DND-41 (cell line): ENCODE data around the gene SRC.
"Not testable (repeated sequence)": the region's sequence is repeated elsewhere in the genome, so short reads cannot be mapped to it uniquely, and the experiment has no call there.

Source experiments
- ATAC-seq: fragments of 200-7000 bp; cut with Tn5 transposase; 3 replicates; pipeline ENCODE4 v1.9.1; 2021; ENCODE audit warnings: low read depth; ENCODE audit not compliant: insufficient read depth
- DNase-seq: peaks from one replicate; pipeline ENCODE4 v3.0.0-alpha.2; 2020
- H2AFZ ChIP-seq: 2 replicates; pipeline ENCODE4 v1.6.0; 2012; ENCODE audit warnings: low read depth, low read length
- H3K27ac ChIP-seq: 2 replicates; pipeline ENCODE4 v1.5.1; 2012; ENCODE audit warnings: low read length, inconsistent platforms
- H3K27me3 ChIP-seq: fragments of 200-600 bp; sonication (generic); 2 replicates; pipeline ENCODE4 v1.6.0; 2012; ENCODE audit warnings: low read length, mild to moderate bottlenecking, inconsistent platforms; ENCODE audit not compliant: insufficient read depth, poor library complexity
- H3K36me3 ChIP-seq: 2 replicates; pipeline ENCODE4 v1.5.1; 2012; ENCODE audit warnings: low read length, inconsistent platforms; ENCODE audit not compliant: insufficient read depth
- H3K4me1 ChIP-seq: 2 replicates; pipeline ENCODE4 v1.5.1; 2012; ENCODE audit warnings: mild to moderate bottlenecking, low read length; ENCODE audit not compliant: insufficient read depth
- H3K4me2 ChIP-seq: 2 replicates; pipeline ENCODE4 v1.6.0; 2012; ENCODE audit warnings: mild to moderate bottlenecking, moderate library complexity, low read length, inconsistent platforms; ENCODE audit not compliant: insufficient read depth
- H3K4me3 ChIP-seq, 2 experiments: fragments of 200-600 bp in 1 of 2; shearing (Covaris generic) in 1 of 2; 2 replicates each; pipeline ENCODE4 v1.5.1; 2012 to 2016; ENCODE audit warnings: inconsistent platforms in 2 of 2, low read length in 2 of 2, mild to moderate bottlenecking in 2 of 2, low read depth in 1 of 2, moderate library complexity in 1 of 2
- H3K79me2 ChIP-seq: 2 replicates; pipeline ENCODE4 v1.6.0; 2012; ENCODE audit warnings: low read length, inconsistent platforms; ENCODE audit not compliant: insufficient read depth
- H3K9ac ChIP-seq: 2 replicates; pipeline ENCODE4 v1.6.0; 2012; ENCODE audit warnings: low read depth, mild to moderate bottlenecking, inconsistent platforms, low read length, moderate library complexity
- H3K9me3 ChIP-seq: 2 replicates; pipeline ENCODE4 v1.5.1; 2012; ENCODE audit warnings: low read length, moderate library complexity, mild to moderate bottlenecking, inconsistent platforms; ENCODE audit not compliant: insufficient read depth, severe bottlenecking
- H4K20me1 ChIP-seq: 2 replicates; pipeline ENCODE4 v1.6.0; 2012; ENCODE audit warnings: low read length; ENCODE audit not compliant: insufficient read depth
- CTCF ChIP-seq: IDR thresholded peaks from 2 replicates; pipeline ENCODE4 v1.5.1; 2012; ENCODE audit warnings: borderline replicate concordance, low read length, moderate library complexity, mild to moderate bottlenecking; ENCODE audit not compliant: poor library complexity, severe bottlenecking; ENCODE audit errors: extremely low read depth
- EZH2 ChIP-seq: IDR thresholded peaks from 3 replicates; pipeline ENCODE4 v1.6.1; 2012; ENCODE audit warnings: borderline replicate concordance, low read depth, mild to moderate bottlenecking, moderate library complexity, low read length, inconsistent platforms; ENCODE audit not compliant: severe bottlenecking

SRC gene

DNA sequence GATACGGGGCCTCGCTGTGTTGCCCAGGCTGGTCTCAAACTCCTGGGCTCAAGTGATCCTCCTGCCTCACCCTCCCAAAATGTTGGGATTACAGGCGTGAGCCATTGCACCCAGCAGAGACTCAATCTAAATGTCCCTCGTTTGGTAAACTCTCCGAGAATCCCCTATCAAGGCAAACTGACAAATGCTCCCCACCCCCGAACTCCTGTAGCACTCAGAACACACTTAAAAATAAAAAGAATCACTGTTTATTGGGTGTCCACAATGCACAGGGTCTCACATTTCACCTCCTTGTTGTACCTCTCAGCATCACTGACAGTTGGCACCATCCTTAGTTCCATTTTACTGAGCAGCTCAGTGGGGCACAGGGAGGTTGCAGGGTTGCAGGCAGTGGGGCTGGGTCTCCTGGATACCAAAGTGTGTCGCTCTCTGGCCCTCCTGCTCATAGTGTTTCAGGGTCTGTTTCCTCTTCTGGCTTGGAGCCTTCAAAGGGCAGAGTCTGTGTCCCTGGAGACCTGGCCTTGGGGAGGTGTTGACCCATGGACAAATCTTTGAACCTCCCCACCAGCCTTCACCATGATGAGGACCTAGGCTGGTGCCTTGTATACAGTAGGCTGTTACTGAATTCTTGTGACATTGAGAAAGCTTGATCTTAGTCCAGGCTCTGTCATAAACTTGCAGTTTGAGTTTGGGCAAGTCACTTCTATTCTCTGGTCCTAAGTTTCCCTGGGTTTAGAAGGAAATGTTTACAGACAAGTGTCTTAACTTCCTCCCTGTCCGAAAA, 8.5 kb upstream of the SRC start:
- Histone ChIP-seq H3K4me2 (no peak overlapping the region), H3K9me3 (no peaks in the 10 kb centered on the region), H3K27me3 (no peaks in the 10 kb centered on the region), H2AFZ (no peak overlapping the region), H3K79me2 (no peaks in the 10 kb centered on the region), H3K4me3 (no peak overlapping the region), H3K9ac (no peak overlapping the region), H4K20me1 (no peaks in the 10 kb centered on the region), H3K27ac (no peak overlapping the region), H3K4me1 (no peaks in the 10 kb centered on the region), H3K36me3 (no peaks in the 10 kb centered on the region)
- DNase-seq = no peak
- TF ChIP-seq CTCF (no peak), EZH2 (no peak)
- no peak for ATAC-seq

DNA sequence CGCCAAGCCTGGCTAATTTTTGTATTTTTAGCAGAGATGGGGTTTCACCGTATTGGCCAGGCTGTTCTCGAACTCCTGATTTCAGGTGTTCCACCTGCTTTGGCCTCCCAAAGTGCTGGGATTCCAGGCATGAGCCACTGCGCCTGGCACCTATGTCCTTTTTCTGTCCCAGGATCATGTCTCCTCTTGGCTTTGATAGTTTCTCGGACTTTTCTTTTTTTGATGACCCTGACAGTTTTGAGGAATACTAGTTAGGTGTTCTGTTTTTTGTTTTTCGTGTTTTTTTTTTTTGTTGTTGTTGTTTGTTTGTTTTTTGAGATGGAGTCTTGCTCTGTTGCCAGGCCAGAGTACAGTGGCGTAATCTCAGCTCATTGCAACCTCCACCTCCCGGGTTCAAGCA, 7.6 kb upstream of the SRC start:
- not testable (repeated sequence) for H3K9ac ChIP-seq, H3K79me2 ChIP-seq, H3K27ac ChIP-seq, H4K20me1 ChIP-seq, H3K27me3 ChIP-seq, H3K9me3 ChIP-seq, H3K4me1 ChIP-seq, H2AFZ ChIP-seq, H3K36me3 ChIP-seq, H3K4me2 ChIP-seq, DNase-seq, ATAC-seq, H3K4me3 ChIP-seq

DNA sequence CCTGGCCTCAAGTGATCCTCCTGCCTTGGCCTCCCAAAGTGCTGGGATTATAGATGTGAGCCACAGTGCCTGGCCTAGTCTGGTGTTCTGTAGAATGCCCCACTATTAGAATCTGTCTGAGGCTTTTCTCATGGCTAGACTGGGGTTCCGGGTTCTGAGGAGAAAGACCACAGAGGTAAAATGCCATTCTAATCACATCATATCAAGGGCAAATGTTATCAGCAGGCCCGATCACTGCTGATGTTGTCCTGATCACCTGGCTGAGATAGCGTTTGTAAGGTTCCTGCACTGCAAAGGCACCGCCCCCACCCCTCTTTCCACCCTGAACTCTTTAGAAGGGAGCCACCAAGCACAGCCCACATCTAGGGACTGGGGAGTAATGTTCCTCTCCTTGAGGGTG, 6.7 kb upstream of the SRC start:
- no peaks in the 10 kb centered on the region for H3K4me1 ChIP-seq
- H3K36me3 ChIP-seq = no peaks in the 10 kb centered on the region
- ATAC-seq = no peak
- H2AFZ ChIP-seq = no peak overlapping the region
- H3K27me3 ChIP-seq = no peaks in the 10 kb centered on the region
- no peak overlapping the region for H3K4me2 ChIP-seq
- no peak overlapping the region for H3K9ac ChIP-seq
- H4K20me1 ChIP-seq = no peaks in the 10 kb centered on the region
- DNase-seq = no peak
- no peak overlapping the region for H3K4me3 ChIP-seq
- H3K9me3 ChIP-seq = no peaks in the 10 kb centered on the region
- no peak overlapping the region for H3K27ac ChIP-seq
- TF ChIP-seq EZH2 = no peak
- TF ChIP-seq CTCF = no peak
- no peaks in the 10 kb centered on the region for H3K79me2 ChIP-seq

GRCh38 chr20:37339764-37340109, 6.2 kb upstream of the SRC start:
- H3K27ac ChIP-seq, H3K27me3 ChIP-seq, H3K4me1 ChIP-seq, H3K79me2 ChIP-seq, ATAC-seq, H3K4me3 ChIP-seq, H3K36me3 ChIP-seq, H4K20me1 ChIP-seq, H3K4me2 ChIP-seq, H3K9ac ChIP-seq, DNase-seq, H2AFZ ChIP-seq, H3K9me3 ChIP-seq: not testable (repeated sequence)
